Measurements from ENCODE around the gene GIMAP2.
"Not testable (repeated sequence)": the region's sequence is repeated elsewhere in the genome, so short reads cannot be mapped to it uniquely, and the experiment has no call there.

The GIMAP2 gene

GRCh38 chr7:150685219-150686029 lies at the start of gene GIMAP2:
GIMAP2 (plus strand) TSS chr7:150685706; CDS start chr7:150687060, 1,354 bp downstream.
- no peak for DNase-seq

- no peak for DNase-seq
Observed at GRCh38 chr7:150641854-150642253, 43.7 kb upstream of the GIMAP2 start.

GRCh38 chr7:150642926-150643325 lies 42.6 kb upstream of the GIMAP2 start:
- no peak for DNase-seq

- DNase-seq = no peak
Observed at GRCh38 chr7:150645259-150646020, 40.1 kb upstream of the GIMAP2 start.

- DNase-seq = no peak
Observed at GRCh38 chr7:150648353-150649079, 37.0 kb upstream of the GIMAP2 start.

GRCh38 chr7:150649080-150649385 lies 36.5 kb upstream of the GIMAP2 start:
- no peak for DNase-seq

- DNase-seq = no peak
Observed at GRCh38 chr7:150654692-150655091, 30.8 kb upstream of the GIMAP2 start.

- DNase-seq = no peak
Observed at GRCh38 chr7:150656047-150656446, 29.5 kb upstream of the GIMAP2 start.

GRCh38 chr7:150657526-150657925 lies 28.0 kb upstream of the GIMAP2 start:
- no peak for DNase-seq

GRCh38 chr7:150660939-150661613 lies 24.4 kb upstream of the GIMAP2 start:
- DNase-seq = no peak

GRCh38 chr7:150662821-150663220 lies 22.7 kb upstream of the GIMAP2 start:
- not testable (repeated sequence) for DNase-seq

- no peak for DNase-seq
Observed at GRCh38 chr7:150663802-150664494, 21.6 kb upstream of the GIMAP2 start.

- peak; percentile 66 for DNase-seq
Observed at GRCh38 chr7:150665089-150665748, 20.3 kb upstream of the GIMAP2 start.

GRCh38 chr7:150665896-150666295 lies 19.6 kb upstream of the GIMAP2 start:
- no peak for DNase-seq

- DNase-seq = no peak
Observed at GRCh38 chr7:150666412-150666811, 19.1 kb upstream of the GIMAP2 start.

- peak; percentile 70 for DNase-seq
Observed at GRCh38 chr7:150668472-150668911, 17.0 kb upstream of the GIMAP2 start.

GRCh38 chr7:150668977-150669376 lies 16.5 kb upstream of the GIMAP2 start:
- no peak for DNase-seq

- not testable (repeated sequence) for DNase-seq
Observed at GRCh38 chr7:150671798-150672585, 13.5 kb upstream of the GIMAP2 start.

- no peak for DNase-seq
Observed at GRCh38 chr7:150675714-150676113, 9.8 kb upstream of the GIMAP2 start.

GRCh38 chr7:150676276-150676675 lies 9.2 kb upstream of the GIMAP2 start:
- not testable (repeated sequence) for DNase-seq

- DNase-seq = not testable (repeated sequence)
Observed at GRCh38 chr7:150676854-150677253, 8.7 kb upstream of the GIMAP2 start.
